Pons (tissue), 1 donor: ENCODE measurements around the gene MYO1C.
"Not testable (repeated sequence)": the region's sequence is repeated elsewhere in the genome, so short reads cannot be mapped to it uniquely, and the experiment has no call there.

Experiments
- DNase-seq: peaks from one replicate; pipeline ENCODE4 v3.0.0-alpha.2; 2016; ENCODE audit warnings: low spot score

The MYO1C gene

GRCh38 chr17:1492249-1493206, at the start of gene MYO1C:
MYO1C (minus strand) TSS chr17:1492686; CDS start chr17:1492487, 199 bp downstream.
- DNase-seq, result no peak

GRCh38 chr17:1541367-1541904, 49.0 kb upstream of the MYO1C start:
- no peak for DNase-seq

GRCh38 chr17:1539811-1540210, 47.3 kb upstream of the MYO1C start:
- no peak for DNase-seq

- DNase-seq, result no peak
Observed at GRCh38 chr17:1535737-1536136, 43.3 kb upstream of the MYO1C start.

GRCh38 chr17:1533661-1534325, 41.3 kb upstream of the MYO1C start:
- DNase-seq, result no peak

- DNase-seq, result no peak
Observed at GRCh38 chr17:1532836-1533602, 40.5 kb upstream of the MYO1C start.

GRCh38 chr17:1529863-1530262, 37.4 kb upstream of the MYO1C start:
- DNase-seq, result no peak

- DNase-seq, result not testable (repeated sequence)
Observed at GRCh38 chr17:1526876-1527275, 34.4 kb upstream of the MYO1C start.

GRCh38 chr17:1522626-1523025, 30.1 kb upstream of the MYO1C start:
- DNase-seq, result no peak

- no peak for DNase-seq
Observed at GRCh38 chr17:1521086-1521640, 28.7 kb upstream of the MYO1C start.

GRCh38 chr17:1519678-1520077, 27.2 kb upstream of the MYO1C start:
- no peak for DNase-seq

GRCh38 chr17:1518410-1518809, 25.9 kb upstream of the MYO1C start:
- DNase-seq, result no peak

- DNase-seq, result peak; percentile 97
Observed at GRCh38 chr17:1516388-1517161, 24.1 kb upstream of the MYO1C start, which contains the start of gene INPP5K. INPP5K (minus strand) TSS chr17:1516612; CDS start chr17:1516499, 113 bp downstream.

GRCh38 chr17:1515640-1516387, 23.3 kb upstream of the MYO1C start:
- DNase-seq, result peak; percentile 75

GRCh38 chr17:1512351-1512750, 19.9 kb upstream of the MYO1C start:
- no peak for DNase-seq

- no peak for DNase-seq
Observed at GRCh38 chr17:1511756-1512321, 19.4 kb upstream of the MYO1C start.

GRCh38 chr17:1511290-1511689, 18.8 kb upstream of the MYO1C start:
- DNase-seq, result no peak

- DNase-seq, result no peak
Observed at GRCh38 chr17:1509290-1509881, 16.9 kb upstream of the MYO1C start.

- DNase-seq, result not testable (repeated sequence)
Observed at GRCh38 chr17:1508709-1509108, 16.2 kb upstream of the MYO1C start.
